Left ventricle myocardium inferior (tissue), 1 donor: ENCODE measurements around the gene HNF4A. TPM values are rescaled to one million over a fixed set of nuclear protein-coding genes. Genes with fewer than 3 reads are reported as not detected.

Experiments used
- DNase-seq: peaks from one replicate; pipeline ENCODE4 v3.0.0-alpha.2; 2020
- H3K27ac ChIP-seq: fragments of 200-600 bp; replicated peaks from 2 replicates; pipeline ENCODE4 v1.8.0; 2021
- H3K27me3 ChIP-seq: fragments of 200-600 bp; 2 replicates; pipeline ENCODE4 v1.8.0; 2021; ENCODE audit warnings: low read depth
- H3K36me3 ChIP-seq: fragments of 200-600 bp; 2 replicates; pipeline ENCODE4 v1.8.0; 2021
- H3K4me1 ChIP-seq: fragments of 200-600 bp; 2 replicates; pipeline ENCODE4 v1.8.0; 2021
- H3K4me3 ChIP-seq: fragments of 200-600 bp; 2 replicates; pipeline ENCODE4 v1.8.0; 2021; ENCODE audit warnings: mild to moderate bottlenecking, moderate library complexity
- H3K9me3 ChIP-seq: fragments of 200-600 bp; replicated peaks from 2 replicates; pipeline ENCODE4 v1.8.0; 2021
- intact Hi-C: fragments of 100-400 bp; cut with micrococcal nuclease; formaldehyde crosslinking; loops from one replicate; pipeline ENCODE4 v1.11.0; 2022
- total RNA-seq: library from RNA; stranded (reverse); fragmentation: NEBNext Ultra II Directional; extraction: Animal tissue kit (Norgen Biotek cat#: 25700); gene quantifications from one replicate; pipeline ENCODE4 v1.2.1, GENCODE V29; 2021
- TF ChIP-seq, protein P1 (sequence below): fragments of 200-600 bp; IDR thresholded peaks from 2 replicates; pipeline ENCODE4 v1.8.0; 2021; ENCODE audit warnings: antibody characterized with exemption, mild to moderate bottlenecking, borderline replicate concordance
- donor health status: DM: no; HTN: yes; CAD: no; lungs with severe emphysema.

The HNF4A gene
- total RNA-seq, 1 donor from 2014 or later: not detected

DNA sequence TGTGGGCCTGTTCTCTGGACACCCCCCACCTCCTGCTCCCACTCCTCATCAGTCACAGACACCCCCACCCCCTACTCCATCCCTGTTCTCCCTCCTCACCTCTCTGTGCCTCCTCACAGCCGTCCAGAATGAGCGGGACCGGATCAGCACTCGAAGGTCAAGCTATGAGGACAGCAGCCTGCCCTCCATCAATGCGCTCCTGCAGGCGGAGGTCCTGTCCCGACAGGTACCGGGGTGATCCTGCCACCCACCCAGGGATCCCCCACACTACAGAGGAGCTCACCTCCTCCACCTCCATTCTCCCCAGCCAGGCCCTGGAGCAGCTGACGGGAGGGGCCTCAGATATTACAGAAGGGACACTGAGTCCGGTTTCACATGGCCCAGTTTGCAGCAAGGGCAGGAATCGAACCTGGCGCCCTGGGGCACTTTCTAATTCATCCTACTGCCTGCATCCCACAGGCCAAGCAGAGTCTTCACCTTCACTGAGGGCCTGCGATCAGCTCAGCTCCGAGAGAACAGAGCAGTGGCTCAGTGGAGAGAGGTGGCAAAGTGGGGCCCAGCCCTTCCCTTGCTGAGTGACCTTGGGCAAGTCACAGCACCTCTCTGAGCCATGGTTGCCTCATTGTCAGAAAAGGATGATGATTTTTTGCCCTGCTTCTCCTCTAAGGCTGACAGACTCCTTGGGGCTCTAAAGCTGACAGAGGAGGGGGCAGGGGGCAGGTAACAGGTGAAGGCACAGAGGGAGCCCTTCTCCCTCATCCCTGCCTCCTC is 58.3 kb downstream of the HNF4A start:
- H3K4me1 ChIP-seq: no peaks in the 10 kb centered on the region
- no peak for DNase-seq
- H3K27me3 ChIP-seq: peaks cover 72% of the 10 kb centered on the region
- H3K27ac ChIP-seq: no peak overlapping the region
- TF ChIP-seq, protein P1, sequence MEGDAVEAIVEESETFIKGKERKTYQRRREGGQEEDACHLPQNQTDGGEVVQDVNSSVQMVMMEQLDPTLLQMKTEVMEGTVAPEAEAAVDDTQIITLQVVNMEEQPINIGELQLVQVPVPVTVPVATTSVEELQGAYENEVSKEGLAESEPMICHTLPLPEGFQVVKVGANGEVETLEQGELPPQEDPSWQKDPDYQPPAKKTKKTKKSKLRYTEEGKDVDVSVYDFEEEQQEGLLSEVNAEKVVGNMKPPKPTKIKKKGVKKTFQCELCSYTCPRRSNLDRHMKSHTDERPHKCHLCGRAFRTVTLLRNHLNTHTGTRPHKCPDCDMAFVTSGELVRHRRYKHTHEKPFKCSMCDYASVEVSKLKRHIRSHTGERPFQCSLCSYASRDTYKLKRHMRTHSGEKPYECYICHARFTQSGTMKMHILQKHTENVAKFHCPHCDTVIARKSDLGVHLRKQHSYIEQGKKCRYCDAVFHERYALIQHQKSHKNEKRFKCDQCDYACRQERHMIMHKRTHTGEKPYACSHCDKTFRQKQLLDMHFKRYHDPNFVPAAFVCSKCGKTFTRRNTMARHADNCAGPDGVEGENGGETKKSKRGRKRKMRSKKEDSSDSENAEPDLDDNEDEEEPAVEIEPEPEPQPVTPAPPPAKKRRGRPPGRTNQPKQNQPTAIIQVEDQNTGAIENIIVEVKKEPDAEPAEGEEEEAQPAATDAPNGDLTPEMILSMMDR: no peak
- intact Hi-C loops: no loop called here
- no peaks in the 10 kb centered on the region for H3K36me3 ChIP-seq
- H3K4me3 ChIP-seq: no peak overlapping the region
- no peaks in the 10 kb centered on the region for H3K9me3 ChIP-seq

DNA sequence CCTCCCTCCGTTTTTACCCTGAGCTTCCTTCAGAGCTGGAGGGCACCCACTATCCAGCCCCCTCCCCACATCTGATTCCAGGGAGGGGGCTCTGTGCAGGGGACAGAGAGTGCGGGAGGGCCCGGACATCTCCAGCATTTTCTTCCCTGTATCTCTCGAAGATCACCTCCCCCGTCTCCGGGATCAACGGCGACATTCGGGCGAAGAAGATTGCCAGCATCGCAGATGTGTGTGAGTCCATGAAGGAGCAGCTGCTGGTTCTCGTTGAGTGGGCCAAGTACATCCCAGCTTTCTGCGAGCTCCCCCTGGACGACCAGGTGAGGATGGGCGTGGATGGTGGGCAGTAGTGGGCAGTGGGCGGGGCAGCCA is 58.8 kb downstream of the HNF4A start:
- no peaks in the 10 kb centered on the region for H3K4me1 ChIP-seq
- TF ChIP-seq, protein P1: no peak
- no peaks in the 10 kb centered on the region for H3K9me3 ChIP-seq
- H3K27me3 ChIP-seq: peaks cover 73% of the 10 kb centered on the region
- no peaks in the 10 kb centered on the region for H3K36me3 ChIP-seq
- no peak for DNase-seq
- intact Hi-C loops: no loop called here
- H3K27ac ChIP-seq: no peak overlapping the region
- no peak overlapping the region for H3K4me3 ChIP-seq

DNA sequence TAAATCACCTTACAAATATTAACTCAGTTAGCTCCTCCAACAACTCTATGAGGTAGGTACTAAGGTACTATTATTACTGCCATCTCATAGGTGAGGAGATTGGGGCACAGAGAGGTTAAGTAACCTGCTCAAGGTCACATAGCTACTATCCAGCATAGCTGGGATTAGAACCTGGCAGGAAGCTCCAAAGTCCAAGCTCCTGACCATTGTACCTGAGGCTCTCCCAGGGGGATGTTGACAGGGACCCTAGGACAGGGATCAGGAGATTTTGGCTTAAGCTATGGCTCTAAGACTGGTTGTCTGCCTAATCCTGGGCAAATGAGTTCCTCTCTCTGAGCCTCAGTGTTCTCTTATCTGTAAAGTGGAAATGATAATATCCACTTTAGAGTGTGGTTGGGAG is 59.3 kb downstream of the HNF4A start:
- peaks cover 75% of the 10 kb centered on the region for H3K27me3 ChIP-seq
- H3K4me1 ChIP-seq: no peaks in the 10 kb centered on the region
- no peak overlapping the region for H3K27ac ChIP-seq
- intact Hi-C loops: no loop called here
- no peaks in the 10 kb centered on the region for H3K36me3 ChIP-seq
- H3K4me3 ChIP-seq: no peak overlapping the region
- TF ChIP-seq, protein P1: no peak
- DNase-seq: no peak
- no peaks in the 10 kb centered on the region for H3K9me3 ChIP-seq

DNA sequence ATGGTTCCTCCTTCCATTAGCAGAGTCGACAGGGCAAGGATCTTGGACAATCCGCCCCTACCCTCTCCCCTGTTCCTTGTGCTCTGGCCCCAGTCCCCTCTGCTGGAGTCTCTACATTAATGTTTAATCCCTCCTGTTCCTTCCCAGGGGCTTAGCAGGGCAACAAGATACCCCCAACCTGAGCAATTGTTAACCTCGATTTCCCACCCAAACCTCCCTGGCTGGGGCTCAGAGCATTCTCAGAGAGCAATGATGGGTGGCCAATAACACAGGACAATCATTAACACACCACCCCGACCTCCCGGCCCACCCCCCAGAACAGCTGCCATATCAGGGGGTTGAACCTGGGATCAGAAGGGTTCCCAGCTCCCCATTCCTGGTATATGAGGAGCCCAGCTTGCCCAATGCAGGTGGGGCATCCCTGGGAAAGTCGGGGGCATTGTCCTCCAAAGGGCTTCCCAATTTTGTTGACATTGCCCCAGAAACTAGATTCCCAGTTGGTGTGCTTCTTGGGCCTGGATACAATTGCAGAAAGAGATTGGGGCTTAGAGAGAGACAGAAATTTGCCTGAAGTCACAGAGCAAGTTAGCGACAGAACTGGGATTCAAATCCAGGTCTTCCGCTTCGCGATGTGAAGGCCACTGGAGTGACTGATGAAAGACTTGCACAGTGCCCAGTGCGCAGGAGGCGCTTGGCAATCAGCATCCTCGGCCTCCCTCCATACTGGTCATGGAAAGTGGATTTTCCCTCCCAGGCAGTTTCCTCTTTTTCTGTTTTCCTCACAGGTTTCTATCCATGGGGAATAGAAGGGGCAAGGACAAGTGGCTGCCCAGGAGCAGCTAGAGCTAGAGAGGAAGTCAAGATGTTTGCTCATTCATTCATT is 60.6 kb downstream of the HNF4A start:
- TF ChIP-seq, protein P1: no peak
- Histone ChIP-seq H3K4me3 (no peak overlapping the region), H3K27ac (no peak overlapping the region), H3K9me3 (no peaks in the 10 kb centered on the region), H3K27me3 (peaks cover 73% of the 10 kb centered on the region), H3K36me3 (no peaks in the 10 kb centered on the region), H3K4me1 (no peaks in the 10 kb centered on the region)
- DNase-seq: no peak
- intact Hi-C loops: no loop called here

DNA sequence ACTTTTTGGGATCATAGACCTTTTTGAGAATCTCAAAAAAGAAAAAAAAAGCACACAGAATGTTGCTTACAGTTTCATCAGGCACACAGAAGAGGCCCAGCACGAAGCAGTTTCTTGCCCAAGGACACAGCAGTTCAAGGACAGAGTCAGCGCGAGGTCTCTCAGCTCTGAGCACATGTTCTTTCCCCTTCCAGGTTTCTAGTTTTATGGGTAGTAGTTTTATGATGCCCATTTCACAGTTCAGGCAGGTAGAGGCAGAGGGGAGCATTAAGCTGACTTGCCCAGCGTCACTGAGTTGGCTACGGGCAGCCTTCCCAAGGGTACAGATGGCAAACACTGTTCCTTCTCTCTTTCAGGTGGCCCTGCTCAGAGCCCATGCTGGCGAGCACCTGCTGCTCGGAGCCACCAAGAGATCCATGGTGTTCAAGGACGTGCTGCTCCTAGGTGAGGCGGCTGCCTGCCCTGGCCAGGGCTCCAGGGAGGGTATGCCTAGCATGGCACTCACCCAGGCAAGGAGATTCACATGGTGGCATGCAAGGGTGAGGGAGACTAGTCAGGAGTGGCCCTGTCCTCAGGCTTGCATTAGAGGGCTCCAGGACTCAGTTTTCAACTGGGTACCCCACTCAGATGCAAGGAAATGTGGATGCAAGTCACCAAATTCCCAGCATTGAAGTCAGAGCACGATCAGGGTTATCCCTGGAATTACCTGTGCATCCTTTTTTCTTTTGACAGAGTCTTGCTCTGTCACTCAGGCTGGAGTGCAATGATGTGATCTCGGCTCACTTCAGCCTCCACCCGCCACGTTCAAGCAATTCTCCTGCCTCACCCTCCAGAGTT is 62.8 kb downstream of the HNF4A start:
- H3K27me3 ChIP-seq: peaks cover 59% of the 10 kb centered on the region
- TF ChIP-seq, protein P1: no peak
- intact Hi-C loops: no loop called here

More for the DNA sequence above, 62.8 kb downstream of the HNF4A start:
- Histone ChIP-seq H3K4me3 (no peak overlapping the region), H3K4me1 (no peaks in the 10 kb centered on the region), H3K36me3 (no peaks in the 10 kb centered on the region), H3K27ac (no peak overlapping the region), H3K9me3 (no peaks in the 10 kb centered on the region)
- DNase-seq: no peak
